GM12801 (cell line): ENCODE measurements around the gene POLN.

Experiments used
- CTCF ChIP-seq: IDR thresholded peaks from one replicate; pipeline ENCODE4 v1.5.1; 2011; ENCODE audit warnings: control low read depth; ENCODE audit not compliant: insufficient read length; ENCODE audit errors: extremely low read depth

The POLN gene

DNA sequence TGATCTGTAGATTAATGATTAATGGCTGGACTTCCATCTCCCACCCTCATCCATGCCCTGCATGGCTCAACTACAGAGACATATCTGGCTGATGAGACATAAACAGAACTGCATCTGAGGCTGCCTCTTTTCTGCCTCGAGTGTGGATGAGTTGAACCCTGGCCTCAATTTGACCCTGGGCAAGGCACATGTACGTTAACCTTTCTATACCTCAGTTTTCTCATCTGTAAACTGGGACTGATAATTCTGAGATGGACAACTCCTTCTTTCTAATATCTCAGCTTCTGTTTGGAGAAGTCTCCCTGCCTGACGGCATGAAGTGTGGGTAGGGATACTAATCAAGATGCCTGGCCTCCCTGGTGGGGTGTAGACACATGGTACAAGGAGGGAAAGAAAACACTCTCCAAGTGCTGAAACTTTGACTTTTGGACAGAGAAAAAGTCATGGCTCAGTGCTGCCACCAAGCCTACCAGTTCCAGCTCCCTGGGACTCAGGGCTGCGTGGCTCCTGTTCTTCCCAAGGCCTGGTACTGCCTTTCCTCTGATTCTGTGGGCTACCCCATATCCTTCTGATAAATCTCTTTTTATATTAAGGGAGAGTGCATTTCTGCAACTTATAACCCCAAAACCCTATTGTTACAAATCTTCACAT, 64.4 kb downstream of the POLN start:
- no peak for TF ChIP-seq CTCF

- TF ChIP-seq CTCF = no peak
Observed at GRCh38 chr4:2175990-2176698, 65.8 kb downstream of the POLN start.

DNA sequence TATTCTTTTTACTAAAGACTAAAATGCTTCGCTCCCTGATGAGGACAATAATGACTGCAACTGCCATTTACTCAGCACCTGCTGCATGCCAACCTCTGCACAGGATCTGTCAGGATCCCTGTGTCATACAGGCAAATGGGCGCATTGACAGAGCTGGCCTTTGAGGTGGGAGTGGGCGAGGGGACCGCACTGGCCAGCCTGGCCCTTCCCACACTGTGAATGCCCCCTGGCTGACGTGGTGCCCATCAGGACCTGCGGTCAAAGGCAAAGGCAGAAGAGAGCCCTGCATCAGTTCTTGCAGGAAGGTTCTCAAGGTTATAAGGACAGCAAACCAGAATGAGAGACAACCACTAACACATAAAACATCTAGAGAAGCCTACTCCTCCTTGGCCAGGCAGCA, 67.9 kb downstream of the POLN start:
- no peak for TF ChIP-seq CTCF

DNA sequence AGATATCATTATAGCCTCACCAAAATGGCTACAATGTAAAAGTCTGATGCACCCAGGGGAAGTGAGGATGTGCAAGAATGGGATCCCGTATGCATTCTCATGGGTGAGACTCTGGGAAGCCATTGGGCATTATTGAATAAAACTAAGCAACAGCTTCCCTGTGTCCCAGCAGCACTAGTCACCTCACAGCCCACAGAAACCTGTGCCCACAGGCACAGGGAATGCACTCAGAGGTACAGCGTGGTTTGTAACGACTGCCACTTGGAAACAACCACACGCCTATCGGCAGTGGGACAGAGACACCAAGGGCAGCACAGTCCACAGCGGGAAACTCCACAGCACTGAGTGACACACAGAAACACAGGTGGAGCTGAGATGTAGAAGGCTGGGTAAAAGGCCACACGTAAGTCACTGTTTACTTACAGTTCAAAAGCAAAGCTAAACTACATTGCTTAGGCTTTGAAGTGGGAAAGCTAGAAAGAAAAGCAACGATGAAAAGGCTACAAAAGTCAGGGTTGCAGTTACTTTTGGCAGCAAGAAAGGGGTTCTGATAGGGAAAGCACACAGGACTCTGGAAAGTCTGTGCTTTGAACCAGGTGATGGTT, 69.2 kb downstream of the POLN start:
- no peak for TF ChIP-seq CTCF

DNA sequence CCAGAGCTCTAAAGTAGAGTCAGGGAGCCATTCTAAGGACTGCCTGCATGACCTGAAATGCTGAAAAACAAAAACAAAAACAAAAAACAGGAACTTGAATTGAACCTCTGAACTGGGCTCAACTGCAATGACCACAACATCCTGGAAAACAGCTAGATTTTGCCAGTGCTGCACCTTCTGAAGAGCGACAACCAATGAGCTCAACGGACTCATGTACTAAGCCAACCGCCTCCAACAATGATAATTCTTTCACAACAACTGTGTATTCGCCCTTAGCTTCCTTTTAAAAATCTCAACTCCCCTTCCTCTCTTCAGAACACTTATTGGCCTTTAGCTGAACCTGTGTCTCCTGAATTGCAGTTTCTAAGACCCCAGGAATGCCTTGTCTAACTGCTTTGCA, 69.8 kb downstream of the POLN start:
- TF ChIP-seq CTCF = no peak

DNA sequence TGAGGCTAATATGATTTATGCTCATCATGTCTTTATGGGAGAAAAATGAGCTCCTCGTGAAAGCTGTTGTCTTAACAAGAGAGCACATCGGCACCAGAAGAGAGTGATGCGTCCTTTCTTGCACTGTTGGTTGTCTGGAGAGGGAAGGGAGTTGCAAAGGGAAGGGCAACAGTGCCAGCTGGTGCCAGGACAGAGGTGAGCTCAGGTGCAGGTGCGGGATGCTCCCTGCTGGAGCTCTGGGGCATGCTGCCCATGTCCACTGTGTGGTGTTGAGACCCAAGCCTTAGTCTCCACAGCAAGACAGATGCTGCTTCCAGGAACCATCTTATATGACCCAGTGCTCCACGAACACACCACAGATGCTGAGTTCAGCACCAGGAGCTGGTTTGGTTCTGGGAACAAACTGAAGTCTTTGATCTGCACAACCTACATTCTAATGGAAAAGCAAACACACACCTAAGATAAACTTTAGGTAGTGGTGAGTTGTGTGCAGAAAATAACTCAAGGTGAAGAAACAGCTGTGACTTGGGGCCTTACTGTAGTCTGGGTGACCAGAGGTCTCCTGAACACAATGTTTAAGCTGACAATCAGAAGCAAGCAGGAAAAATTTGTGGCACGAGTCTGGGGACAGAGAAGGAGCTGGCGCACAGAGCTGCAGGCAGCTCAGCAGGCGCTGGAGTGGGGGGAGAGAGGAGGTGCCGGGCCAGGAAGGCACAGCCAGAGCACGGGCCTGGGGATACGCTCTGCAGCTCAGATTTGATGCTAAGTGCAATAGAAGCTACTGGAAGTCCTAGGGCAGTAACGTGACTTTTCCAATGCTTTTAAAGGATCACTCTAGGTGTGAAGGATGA, 73.2 kb downstream of the POLN start:
- TF ChIP-seq CTCF = no peak

GRCh38 chr4:2166253-2166652, 75.7 kb downstream of the POLN start:
- no peak for TF ChIP-seq CTCF
